HG02840 (cell line): ENCODE measurements around the gene PCF11.
"Not testable (repeated sequence)": the region's sequence is repeated elsewhere in the genome, so short reads cannot be mapped to it uniquely, and the experiment has no call there.

ENCODE experiments used
- ATAC-seq: cut with Tn5 transposase; IDR thresholded peaks from one replicate; pipeline ENCODE4 v1.9.1; 2021; ENCODE audit warnings: mild to moderate bottlenecking, moderate library complexity, moderate number of reproducible peaks; ENCODE audit not compliant: unreplicated experiment, low FRiP score

Gene PCF11

GRCh38 chr11:83156996-83157593 lies at the start of gene PCF11:
PCF11 (plus strand) TSS chr11:83157131; CDS start chr11:83157440, 309 bp downstream.
- ATAC-seq, result peak; percentile 12

DNA sequence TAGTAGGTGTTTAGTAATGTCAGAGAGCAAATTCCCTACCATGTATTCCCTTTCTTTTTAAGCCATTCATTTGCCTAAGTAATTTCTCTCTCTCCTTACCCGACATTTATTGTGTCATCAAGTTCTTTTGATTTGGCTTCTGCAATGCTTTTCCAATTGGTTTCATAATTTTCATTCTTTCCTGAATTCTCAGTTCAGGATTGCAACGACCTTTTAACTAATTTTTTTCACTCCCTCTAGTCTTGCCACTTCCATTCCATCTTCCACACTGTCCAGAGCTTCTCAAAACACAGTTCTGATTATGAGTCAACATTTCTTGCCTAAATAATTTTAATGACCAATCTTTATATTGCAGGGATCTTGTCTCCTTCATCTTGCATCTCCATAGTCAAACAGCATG lies 44.0 kb upstream of the PCF11 start:
- no peak for ATAC-seq

- ATAC-seq, result no peak
Observed at GRCh38 chr11:83115026-83115425, 41.9 kb upstream of the PCF11 start.

DNA sequence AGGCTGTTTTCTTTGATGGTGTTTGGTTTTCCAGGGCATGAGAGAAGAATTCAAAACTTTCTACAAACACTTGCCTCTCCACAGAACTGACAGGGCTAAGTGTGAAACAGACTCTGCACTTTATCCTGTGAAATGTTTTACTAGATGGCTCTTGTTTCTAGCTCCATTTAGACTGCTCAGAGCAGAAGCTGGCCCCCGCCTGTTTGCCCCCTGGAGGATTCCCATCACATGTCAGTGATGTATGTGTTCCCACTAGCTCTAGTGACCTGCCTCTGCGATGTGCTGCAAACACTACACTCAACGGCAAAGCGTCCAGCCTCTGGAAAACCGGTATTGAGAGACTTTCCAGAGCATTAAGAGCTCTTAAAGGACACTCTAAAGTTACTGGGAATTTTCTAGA lies 41.4 kb upstream of the PCF11 start:
- no peak for ATAC-seq

- ATAC-seq, result no peak
Observed at GRCh38 chr11:83116015-83116641, 40.8 kb upstream of the PCF11 start.

DNA sequence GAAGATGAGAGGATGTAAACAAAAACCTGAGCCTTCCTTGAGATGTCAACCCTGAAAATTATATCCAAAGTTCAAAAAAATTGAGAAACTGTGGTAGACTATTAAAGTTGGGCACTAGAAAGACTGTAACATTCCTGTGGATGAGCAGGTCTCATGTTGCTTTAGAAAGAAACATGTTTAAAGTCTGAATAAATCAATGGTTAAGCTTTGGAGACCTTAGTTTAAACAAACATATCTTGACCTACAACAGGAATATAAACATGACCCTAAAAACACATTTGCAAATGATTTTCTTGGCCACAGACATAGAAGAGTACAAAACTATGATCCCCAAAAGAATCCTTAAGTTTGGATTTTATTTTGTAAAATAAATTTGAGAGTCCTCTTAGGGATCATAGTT lies 38.1 kb upstream of the PCF11 start:
- no peak for ATAC-seq

DNA sequence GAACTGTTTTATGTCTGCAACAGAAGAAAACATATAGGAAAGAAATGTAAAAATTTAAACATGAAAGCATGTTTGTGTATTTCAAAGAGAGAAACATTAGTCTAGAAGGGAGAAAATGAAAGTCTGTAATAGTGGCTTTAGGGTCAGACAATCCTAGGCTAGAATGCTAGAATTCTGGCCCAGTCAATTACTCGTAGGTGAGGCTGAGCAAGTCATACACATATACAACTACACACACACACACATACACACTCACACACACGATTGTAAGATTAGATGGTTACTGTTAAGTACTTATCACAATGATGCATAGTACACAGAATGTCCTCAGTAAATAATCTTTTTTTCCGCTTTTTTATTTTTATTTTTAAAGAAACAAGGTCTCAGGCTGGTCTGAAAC lies 37.7 kb upstream of the PCF11 start:
- ATAC-seq, result no peak

DNA sequence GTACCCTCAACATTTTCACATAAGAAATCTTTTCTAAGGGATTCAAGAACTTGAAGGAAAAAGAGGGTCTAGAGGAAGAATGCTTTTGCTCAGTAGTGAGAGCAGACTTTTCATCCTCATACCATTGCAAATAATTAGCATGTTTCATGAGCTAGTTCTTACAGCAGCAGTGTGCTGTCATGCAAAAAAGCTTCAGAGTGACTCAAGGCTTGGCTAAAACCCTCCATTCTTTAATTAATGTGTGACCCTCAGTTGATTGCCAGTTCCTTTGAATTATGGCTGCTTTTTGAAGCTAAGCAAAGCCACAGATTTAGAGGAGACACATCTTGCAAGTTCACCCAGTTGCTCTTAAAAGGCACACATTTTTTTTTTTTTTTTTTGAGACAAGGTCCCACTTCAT lies 36.6 kb upstream of the PCF11 start:
- ATAC-seq, result no peak

GRCh38 chr11:83122050-83122449 lies 34.9 kb upstream of the PCF11 start:
- no peak for ATAC-seq

GRCh38 chr11:83122766-83123165 lies 34.2 kb upstream of the PCF11 start:
- no peak for ATAC-seq

- ATAC-seq, result no peak
Observed at GRCh38 chr11:83124636-83125424, 32.1 kb upstream of the PCF11 start.

DNA sequence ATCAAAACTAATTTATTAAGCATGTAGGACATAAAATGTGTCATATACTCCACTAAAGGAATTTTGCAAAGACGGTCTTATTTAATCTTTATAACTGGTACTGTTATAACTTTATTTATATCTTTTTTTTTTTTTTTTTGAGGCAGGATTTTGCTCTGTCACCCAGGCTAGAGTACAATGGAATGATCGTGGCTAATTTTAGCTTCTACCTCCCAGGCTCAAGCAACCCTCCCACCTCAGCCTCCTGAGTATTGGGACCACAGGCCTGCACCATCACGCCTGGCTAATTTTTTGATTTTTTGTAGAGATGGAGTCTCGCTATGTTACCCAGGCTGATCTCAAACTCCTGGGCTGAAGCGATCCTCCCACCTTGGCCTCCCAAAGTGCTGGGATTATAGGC lies 31.4 kb upstream of the PCF11 start:
- ATAC-seq, result no peak

GRCh38 chr11:83127310-83127637 lies 29.7 kb upstream of the PCF11 start:
- ATAC-seq, result no peak

DNA sequence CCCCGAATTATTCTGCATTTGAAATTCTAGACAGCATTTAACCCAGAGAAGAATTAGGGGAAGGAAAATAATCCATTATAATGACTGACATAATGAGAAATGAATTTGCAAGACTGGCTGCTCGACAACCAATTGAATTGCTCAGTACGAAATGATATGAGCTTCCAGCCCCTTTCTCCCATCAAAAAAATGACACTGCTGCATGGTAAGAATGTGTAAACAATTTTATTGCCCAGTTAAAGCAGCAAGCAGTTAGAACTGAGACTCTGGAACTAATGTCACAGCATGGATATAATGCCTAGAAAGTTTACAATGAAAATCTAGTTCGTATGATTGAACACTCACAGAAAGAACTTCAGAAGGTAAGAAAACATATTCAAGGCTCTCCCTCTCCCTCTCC lies 24.7 kb upstream of the PCF11 start:
- no peak for ATAC-seq

DNA sequence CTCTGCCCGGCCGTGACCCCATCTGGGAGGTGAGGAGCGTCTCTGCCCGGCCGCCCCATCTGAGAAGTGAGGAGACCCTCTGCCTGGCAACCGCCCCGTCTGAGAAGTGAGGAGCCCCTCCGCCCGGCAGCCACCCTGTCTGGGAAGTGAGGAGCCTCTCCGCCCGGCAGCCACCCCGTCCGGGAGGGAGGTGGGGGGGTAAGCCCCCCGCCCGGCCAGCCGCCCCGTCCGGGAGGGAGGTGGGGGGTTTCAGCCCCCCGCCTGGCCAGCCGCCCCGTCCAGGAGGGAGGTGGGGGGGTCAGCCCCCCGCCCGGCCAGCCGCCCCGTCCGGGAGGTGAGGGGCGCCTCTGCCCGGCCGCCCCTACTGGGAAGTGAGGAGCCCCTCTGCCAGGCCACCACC lies 23.7 kb upstream of the PCF11 start:
- ATAC-seq, result not testable (repeated sequence)

- ATAC-seq, result no peak
Observed at GRCh38 chr11:83139310-83139709, 17.6 kb upstream of the PCF11 start.

- peak; percentile 61 for ATAC-seq
Observed at GRCh38 chr11:83140691-83141455, 16.1 kb upstream of the PCF11 start.

DNA sequence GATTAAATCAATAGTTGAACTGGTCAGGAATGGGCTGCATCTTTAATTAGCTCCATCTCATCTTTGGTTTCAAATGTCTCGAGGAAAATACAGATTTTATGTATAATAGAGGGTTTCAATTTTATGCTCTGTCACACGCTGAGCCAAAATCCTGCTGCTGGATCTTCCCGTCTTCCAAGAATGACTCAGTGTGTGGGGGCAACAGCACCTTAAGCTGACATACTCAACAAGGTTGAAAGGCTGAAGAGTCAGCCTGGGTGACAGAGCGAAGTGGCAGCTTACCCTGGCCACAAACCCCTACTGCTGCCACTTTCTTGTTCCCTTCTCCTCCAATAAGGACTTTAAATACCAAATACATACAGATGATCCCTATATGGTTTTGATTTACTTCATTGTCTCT lies 9.0 kb upstream of the PCF11 start:
- no peak for ATAC-seq

- ATAC-seq, result no peak
Observed at GRCh38 chr11:83150450-83150849, 6.5 kb upstream of the PCF11 start.

DNA sequence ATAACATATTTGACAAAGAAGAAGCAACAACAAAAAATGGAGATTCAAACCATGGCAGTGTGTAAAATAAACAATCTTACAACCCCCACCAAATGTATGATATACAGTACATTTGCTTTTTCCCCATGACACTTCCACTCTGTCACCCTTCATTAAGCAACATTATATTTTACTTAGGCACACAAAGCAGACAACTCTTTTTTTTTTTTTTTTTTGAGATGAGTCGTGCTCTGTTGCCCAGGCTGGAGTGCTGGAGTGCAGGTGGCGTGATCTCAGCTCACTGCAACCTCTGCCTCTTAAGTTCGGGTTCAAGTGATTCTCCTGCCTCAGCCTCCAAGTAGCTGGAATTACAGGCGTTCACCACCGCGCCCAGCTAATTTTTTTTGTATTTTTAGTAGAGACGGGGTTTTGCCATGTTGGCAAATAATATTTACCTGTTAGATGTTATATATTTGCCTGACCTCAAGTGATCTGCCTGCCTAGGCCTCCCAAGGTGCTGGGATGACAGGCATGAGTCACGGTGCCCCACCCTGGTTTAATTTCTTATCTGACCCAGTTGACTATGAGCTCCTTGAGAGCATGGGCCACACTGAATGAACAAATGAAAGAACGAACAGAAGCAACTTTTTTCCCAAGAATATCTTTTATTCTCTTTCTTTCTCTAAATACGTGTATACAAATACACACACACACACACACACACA lies 5.5 kb upstream of the PCF11 start:
- no peak for ATAC-seq

DNA sequence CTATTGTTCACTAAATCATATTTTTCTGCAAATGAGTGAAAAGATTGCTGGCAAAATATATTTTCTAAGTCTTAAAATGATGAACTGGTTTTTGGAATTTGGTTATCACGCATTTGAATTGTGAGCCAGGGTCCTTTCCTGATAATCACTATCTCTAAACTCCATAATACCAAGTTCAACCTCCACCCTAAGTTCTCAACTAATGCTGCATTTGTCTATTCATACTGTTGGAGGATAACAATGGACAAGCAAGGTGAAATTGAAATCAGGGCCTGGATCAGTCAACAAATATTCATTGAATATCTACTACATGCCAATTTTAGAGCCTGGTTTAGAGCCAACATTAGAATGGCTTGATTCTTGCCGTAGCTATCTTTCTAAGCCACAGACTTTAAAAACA lies 4.7 kb upstream of the PCF11 start:
- no peak for ATAC-seq
